Transverse colon (tissue), 4 donors: ENCODE results near the gene MEIKIN.

ENCODE experiments used
- CTCF ChIP-seq, 5 experiments: fragments of 200-600 bp in 3 of 5; fragments of 450-650 bp in 2 of 5; sonication (generic) in 3 of 5; IDR thresholded peaks; 1 replicate in 2 of 5; 2 replicates in 3 of 5; pipeline ENCODE4 v1.5.1; 2016 to 2017; ENCODE audit warnings: antibody characterized with exemption in 5 of 5, inconsistent platforms in 3 of 5, mild to moderate bottlenecking in 2 of 5, moderate library complexity in 1 of 5
- POLR2A ChIP-seq: fragments of 450-650 bp; IDR thresholded peaks from one replicate; pipeline ENCODE4 v1.6.1; 2016; ENCODE audit warnings: antibody characterized with exemption, mild to moderate bottlenecking, moderate library complexity
- POLR2AphosphoS5 ChIP-seq, 3 donors: sonication (generic); formaldehyde crosslinking; IDR thresholded peaks; one replicate each; pipeline ENCODE4 v1.6.1; 2016; ENCODE audit warnings: antibody characterized with exemption in 3 of 3

DNA sequence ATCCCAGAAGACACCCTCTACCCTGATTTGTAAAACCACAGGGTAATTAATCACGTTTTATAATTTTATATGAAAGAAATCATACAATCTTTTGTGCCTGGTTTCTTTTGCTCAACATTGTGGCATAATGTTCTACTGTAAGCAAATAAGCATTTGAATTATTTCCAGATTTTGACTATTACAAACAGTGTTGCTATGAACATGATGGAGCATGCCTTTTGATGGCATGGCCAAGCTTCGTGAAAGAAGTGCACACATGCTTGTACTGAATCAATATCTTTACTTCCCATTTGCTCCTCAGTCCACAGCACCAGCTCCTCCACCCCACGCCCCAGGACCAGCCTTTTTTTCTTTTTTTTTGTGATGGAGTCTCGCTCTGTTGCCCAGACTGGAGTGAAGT lies 36.1 kb upstream of the MEIKIN start:
- TF ChIP-seq CTCF (IDR thresholded peaks at IDR 0.05) (no peak), POLR2A (no peak), POLR2AphosphoS5 (IDR thresholded peaks at IDR 0.05) (no peak)
